GM12878 (cell line): ENCODE results near the gene CEACAM3. TPM values are rescaled to one million over a fixed set of nuclear protein-coding genes. Genes with fewer than 3 reads are reported as not detected.
"Not testable (repeated sequence)": the region's sequence is repeated elsewhere in the genome, so short reads cannot be mapped to it uniquely, and the experiment has no call there.

ENCODE experiments used
- ATAC-seq: fragments of 200-7000 bp; cut with Tn5 transposase; 3 replicates; pipeline ENCODE4 v1.9.1; 2020; ENCODE audit warnings: mild to moderate bottlenecking, moderate library complexity
- BruUV-seq: library from RNA; stranded (reverse); fragments of 400-500 nt; replicated peaks from 2 replicates; lab custom pipeline; 2021; lab: Mats Ljungman, UMichigan
- CTCF ChIA-PET: fragments of 300-600 bp; sonication (Branson Sonifier 250); formaldehyde crosslinking; extraction: SDS; loops from one replicate; lab custom pipeline; 2021; ENCODE audit warnings: inconsistent platforms; lab: Yijun Ruan, JAX
- POLR2A ChIA-PET: fragments of 350-600 bp; formaldehyde crosslinking; extraction: SDS; loops from one replicate; lab custom pipeline; 2021; ENCODE audit warnings: inconsistent platforms; lab: Charles Lee
- RAD21 ChIA-PET: fragments of 300-600 bp; sonication (Branson Sonifier 250); formaldehyde crosslinking; loops from one replicate; lab custom pipeline; 2023; ENCODE audit warnings: antibody characterized with exemption; ENCODE audit not compliant: unreplicated experiment; lab: Charles Lee
- SMC1A ChIA-PET: fragments of 300-600 bp; sonication (Branson Sonifier 250); formaldehyde crosslinking; loops from one replicate; lab custom pipeline; 2023; ENCODE audit not compliant: unreplicated experiment, uncharacterized antibody; lab: Charles Lee
- DNase-seq: peaks from one replicate; pipeline ENCODE4 v3.0.0-alpha.2; 2011; ENCODE audit warnings: low read depth, low spot score
- FAIRE-seq: peaks from 3 replicates; lab custom pipeline; 2011; peaks lifted over from hg19 to GRCh38; lab: Jason Lieb, UNC
- H2AFZ ChIP-seq: 2 replicates; pipeline ENCODE4 v1.6.0; 2011; ENCODE audit warnings: low read depth, low read length, control low read depth; ENCODE audit not compliant: control insufficient read depth
- H3K27ac ChIP-seq: 2 replicates; pipeline ENCODE4 v1.5.1; 2011; ENCODE audit warnings: control low read depth; ENCODE audit not compliant: control insufficient read depth, insufficient read depth
- H3K27me3 ChIP-seq, 2 experiments: replicated peaks in 1 of 2; 2 replicates each; pipeline versions ENCODE4 v1.6.0 to v1.6.1; 2011; ENCODE audit warnings: low read length in 1 of 2; ENCODE audit not compliant: control insufficient read depth in 2 of 2, insufficient read depth in 2 of 2
- H3K36me3 ChIP-seq, 2 experiments: 2 replicates each; pipeline ENCODE4 v1.5.1; 2011; ENCODE audit warnings: low read length in 1 of 2; ENCODE audit not compliant: control insufficient read depth in 2 of 2, insufficient read depth in 2 of 2
- H3K4me1 ChIP-seq: 2 replicates; pipeline ENCODE4 v1.6.1; 2011; ENCODE audit warnings: mild to moderate bottlenecking, low read length, moderate library complexity, mixed read lengths; ENCODE audit not compliant: control insufficient read depth, insufficient read depth
- H3K4me2 ChIP-seq: 2 replicates; pipeline ENCODE4 v1.6.0; 2011; ENCODE audit warnings: control low read depth; ENCODE audit not compliant: control insufficient read depth, insufficient read depth
- H3K4me3 ChIP-seq: fragments of 200-600 bp; sonication (generic); 2 replicates; pipeline ENCODE4 v1.5.1; 2016
- H3K79me2 ChIP-seq: 2 replicates; pipeline ENCODE4 v1.6.0; 2011; ENCODE audit warnings: low read length; ENCODE audit not compliant: control insufficient read depth, insufficient read depth
- H3K9ac ChIP-seq: 2 replicates; pipeline ENCODE4 v1.8.0; 2011; ENCODE audit warnings: low read length, control low read depth, mixed read lengths; ENCODE audit not compliant: control insufficient read depth, insufficient read depth
- H3K9me3 ChIP-seq: replicated peaks from 3 replicates; pipeline ENCODE4 v1.5.1; 2011; ENCODE audit warnings: mild to moderate bottlenecking, low read length; ENCODE audit not compliant: control insufficient read depth, insufficient read depth
- H4K20me1 ChIP-seq: 2 replicates; pipeline ENCODE4 v1.6.0; 2011; ENCODE audit not compliant: control insufficient read depth, insufficient read depth
- CREB1 ChIP-seq: IDR thresholded peaks from 2 replicates; pipeline ENCODE4 v1.6.1; 2012; ENCODE audit warnings: low read depth, mild to moderate bottlenecking, inconsistent platforms
- CREM ChIP-seq: IDR thresholded peaks from 2 replicates; pipeline ENCODE4 v1.6.1; 2014; ENCODE audit warnings: antibody characterized with exemption, low read depth
- NKRF ChIP-seq: fragments of 450-650 bp; conservative IDR thresholded peaks from 2 replicates; pipeline ENCODE4 v1.6.1; 2017; ENCODE audit warnings: mild to moderate bottlenecking, moderate library complexity
- RAD21 ChIP-seq: IDR thresholded peaks from 2 replicates; pipeline ENCODE4 v1.6.1; 2011; ENCODE audit warnings: mild to moderate bottlenecking, low read depth, low read length, moderate library complexity; ENCODE audit not compliant: insufficient read depth
- RUNX3 ChIP-seq: IDR thresholded peaks from 2 replicates; pipeline ENCODE4 v1.6.1; 2012; ENCODE audit warnings: low read length, inconsistent platforms
- SMC3 ChIP-seq: IDR thresholded peaks from 2 replicates; pipeline ENCODE4 v1.6.1; 2011; ENCODE audit warnings: low read length, improper control_type of control experiment, borderline replicate concordance
- YY1 ChIP-seq: IDR thresholded peaks from 2 replicates; pipeline ENCODE4 v1.6.1; 2011; ENCODE audit warnings: low read depth, mild to moderate bottlenecking, low read length
- WGBS: methylation state at CpG from one replicate; pipeline ENCODE4 v1.1.6; 2016; ENCODE audit warnings: low lambda C conversion rate; ENCODE audit not compliant: insufficient replicate concordance, insufficient coverage; ENCODE audit errors: missing lambda C conversion rate; 5-methylcytosine and 5-hydroxymethylcytosine counted together
- in situ Hi-C: fragments of 300-500 bp; cut with MboI; formaldehyde crosslinking; loops from 9 replicates; pipeline ENCODE4 v1.14.3; 2018; ENCODE audit warnings: mixed read lengths
- intact Hi-C: fragments of 100-400 bp; cut with micrococcal nuclease; formaldehyde crosslinking; loops from one replicate; pipeline ENCODE4 v1.14.2; 2022; ENCODE audit not compliant: unreplicated experiment
- polyA plus RNA-seq, 11 experiments: library from polyadenylated mRNA; depleted of rRNA in 4 of 11; unstranded in 6 of 11; stranded (reverse) in 5 of 11; fragments of >200 nt; fragmentation: Nextera tagmentation in 4 of 11; fragmentation: Illumina TruSeq in 1 of 11; extraction: Ambion mirVana in 4 of 11; extraction: Trizol in 1 of 11; gene quantifications; 1 replicate in 1 of 11; 2 replicates in 10 of 11; pipeline versions ENCODE4 v1.2.1 to v1.2.3, GENCODE V29; 2011 to 2016; ENCODE audit warnings: inconsistent platforms in 2 of 11, missing spikeins in 2 of 11, low read depth in 1 of 11
- total RNA-seq, 4 experiments: library from RNA; depleted of rRNA in 3 of 4; stranded (reverse); fragments of >200 nt in 3 of 4; fragmentation: Illumina TruSeq in 1 of 4; extraction: Trizol in 1 of 4; gene quantifications; 2 replicates each; pipeline versions ENCODE4 v1.2.1 to v1.2.3, GENCODE V29; 2013 to 2021
- TF ChIP-seq, protein P1 (sequence below): fragments of 450-650 bp; IDR thresholded peaks from 2 replicates; pipeline ENCODE4 v1.6.1; 2017; ENCODE audit warnings: mild to moderate bottlenecking, moderate library complexity

The CEACAM3 gene
- total and polyA plus RNA-seq, 10 of the 15 experiments (the other 5 are each of a cell fraction or from before 2014, with no cell fraction given), result not detected

DNA sequence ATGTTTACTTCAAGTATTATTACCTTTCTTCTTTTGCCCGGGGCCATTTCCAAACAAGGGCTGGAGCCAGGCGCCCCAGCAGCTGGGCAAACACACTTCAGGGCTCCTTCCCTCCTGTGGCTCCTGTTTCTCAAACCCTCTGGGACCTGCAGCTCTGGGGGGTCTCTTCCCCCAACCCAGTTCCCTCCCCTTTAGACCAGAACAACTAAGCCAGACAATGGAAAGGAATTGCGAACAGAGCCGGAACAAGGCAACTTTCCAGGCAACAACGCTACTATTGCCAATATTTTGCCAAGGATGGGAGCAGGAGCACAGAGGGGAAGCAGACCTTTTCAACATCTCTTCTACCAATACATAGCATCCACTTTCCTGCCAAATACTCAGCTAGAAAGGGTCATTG lies 7.3 kb upstream of the CEACAM3 start:
- H3K27ac ChIP-seq, POLR2A ChIA-PET, FAIRE-seq, H4K20me1 ChIP-seq, ATAC-seq, H3K79me2 ChIP-seq, H3K4me3 ChIP-seq, H3K4me2 ChIP-seq, H3K36me3 ChIP-seq, H2AFZ ChIP-seq, DNase-seq, H3K4me1 ChIP-seq, H3K27me3 ChIP-seq, BruUV-seq, RAD21 ChIA-PET, in situ Hi-C loops, H3K9ac ChIP-seq, SMC1A ChIA-PET, H3K9me3 ChIP-seq, intact Hi-C loops: not testable (repeated sequence)
- WGBS, result 46% methylated on average over 3 of the region's 5 CpGs
- CTCF ChIA-PET, result interaction anchor here (2.2 to 7.2 kb wide), 2 partner anchors 12 to 34 kb away, joined by 8 to 188 read pairs; no protein-coding TSS in a partner anchor

GRCh38 chr19:41792513-41793413 lies 3.6 kb upstream of the CEACAM3 start:
- POLR2A ChIA-PET, result interaction anchor here (1.6 kb wide), 1 partner anchor 28 kb away, joined by 4 read pairs; no protein-coding TSS in a partner anchor
- no peak for DNase-seq
- Histone ChIP-seq H3K27ac (no peak overlapping the region), H4K20me1 (no peaks in the 10 kb centered on the region), H3K79me2 (no peaks in the 10 kb centered on the region), H3K27me3 (peaks cover 0 to 6% of the 10 kb centered on the region in 2 experiments; a peak in 3 of 4 replicates), H3K9me3 (no peaks in the 10 kb centered on the region), H2AFZ (no peak overlapping the region), H3K9ac (no peak overlapping the region), H3K4me2 (no peak overlapping the region), H3K4me1 (no peaks in the 10 kb centered on the region), H3K36me3 (no peaks in the 10 kb centered on the region), H3K4me3 (no peak overlapping the region)
- in situ Hi-C loops, result no loop called here
- intact Hi-C loops, result loop anchor here (1.0 to 5.0 kb wide), 2 partner anchors 29 to 165 kb away; partner anchors contain the start of gene RABAC1
- peak; percentile 75 for ATAC-seq
- SMC1A ChIA-PET, result interaction anchor here (0.9 to 5.5 kb wide), 8 partner anchors 8 to 165 kb away, joined by 3 to 47 read pairs (median 4); no protein-coding TSS in a partner anchor
- WGBS, result 11% methylated on average over 22 of the region's 22 CpGs
- FAIRE-seq, result no peak
- RAD21 ChIA-PET, result interaction anchor here (0.9 to 5.2 kb wide), 5 partner anchors 10 to 165 kb away, joined by 3 to 37 read pairs (median 5); no protein-coding TSS in a partner anchor
- CTCF ChIA-PET, result interaction anchor here (0.7 to 7.2 kb wide), 34 partner anchors 8 to 242 kb away, joined by 3 to 188 read pairs (median 5); partner anchors contain the start of genes CEACAM21, CEACAM6 and RABAC1
- no TSS peak for BruUV-seq
- TF ChIP-seq YY1 (peak; percentile 69), CREB1 (0 out of 2 replicates have a peak, but pooled peaks have one; percentile 17), SMC3 (peak; percentile 84), RUNX3 (peak; percentile 49), CREM (0 out of 2 replicates have a peak, but pooled peaks have one; percentile 16), RAD21 (peak; percentile 59), NKRF (no peak)
- TF ChIP-seq, protein P1, sequence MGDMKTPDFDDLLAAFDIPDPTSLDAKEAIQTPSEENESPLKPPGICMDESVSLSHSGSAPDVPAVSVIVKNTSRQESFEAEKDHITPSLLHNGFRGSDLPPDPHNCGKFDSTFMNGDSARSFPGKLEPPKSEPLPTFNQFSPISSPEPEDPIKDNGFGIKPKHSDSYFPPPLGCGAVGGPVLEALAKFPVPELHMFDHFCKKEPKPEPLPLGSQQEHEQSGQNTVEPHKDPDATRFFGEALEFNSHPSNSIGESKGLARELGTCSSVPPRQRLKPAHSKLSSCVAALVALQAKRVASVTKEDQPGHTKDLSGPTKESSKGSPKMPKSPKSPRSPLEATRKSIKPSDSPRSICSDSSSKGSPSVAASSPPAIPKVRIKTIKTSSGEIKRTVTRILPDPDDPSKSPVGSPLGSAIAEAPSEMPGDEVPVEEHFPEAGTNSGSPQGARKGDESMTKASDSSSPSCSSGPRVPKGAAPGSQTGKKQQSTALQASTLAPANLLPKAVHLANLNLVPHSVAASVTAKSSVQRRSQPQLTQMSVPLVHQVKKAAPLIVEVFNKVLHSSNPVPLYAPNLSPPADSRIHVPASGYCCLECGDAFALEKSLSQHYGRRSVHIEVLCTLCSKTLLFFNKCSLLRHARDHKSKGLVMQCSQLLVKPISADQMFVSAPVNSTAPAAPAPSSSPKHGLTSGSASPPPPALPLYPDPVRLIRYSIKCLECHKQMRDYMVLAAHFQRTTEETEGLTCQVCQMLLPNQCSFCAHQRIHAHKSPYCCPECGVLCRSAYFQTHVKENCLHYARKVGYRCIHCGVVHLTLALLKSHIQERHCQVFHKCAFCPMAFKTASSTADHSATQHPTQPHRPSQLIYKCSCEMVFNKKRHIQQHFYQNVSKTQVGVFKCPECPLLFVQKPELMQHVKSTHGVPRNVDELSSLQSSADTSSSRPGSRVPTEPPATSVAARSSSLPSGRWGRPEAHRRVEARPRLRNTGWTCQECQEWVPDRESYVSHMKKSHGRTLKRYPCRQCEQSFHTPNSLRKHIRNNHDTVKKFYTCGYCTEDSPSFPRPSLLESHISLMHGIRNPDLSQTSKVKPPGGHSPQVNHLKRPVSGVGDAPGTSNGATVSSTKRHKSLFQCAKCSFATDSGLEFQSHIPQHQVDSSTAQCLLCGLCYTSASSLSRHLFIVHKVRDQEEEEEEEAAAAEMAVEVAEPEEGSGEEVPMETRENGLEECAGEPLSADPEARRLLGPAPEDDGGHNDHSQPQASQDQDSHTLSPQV, result no peak
